ENCODE results near the gene ELAC2. TPM values are rescaled to one million over a fixed set of nuclear protein-coding genes. Genes with fewer than 3 reads are reported as not detected.
"Not testable (repeated sequence)": the region's sequence is repeated elsewhere in the genome, so short reads cannot be mapped to it uniquely, and the experiment has no call there.

Gene ELAC2
- total and polyA plus RNA-seq, 4 donors: 10.8 to 53.8 (median 38.3) TPM

DNA sequence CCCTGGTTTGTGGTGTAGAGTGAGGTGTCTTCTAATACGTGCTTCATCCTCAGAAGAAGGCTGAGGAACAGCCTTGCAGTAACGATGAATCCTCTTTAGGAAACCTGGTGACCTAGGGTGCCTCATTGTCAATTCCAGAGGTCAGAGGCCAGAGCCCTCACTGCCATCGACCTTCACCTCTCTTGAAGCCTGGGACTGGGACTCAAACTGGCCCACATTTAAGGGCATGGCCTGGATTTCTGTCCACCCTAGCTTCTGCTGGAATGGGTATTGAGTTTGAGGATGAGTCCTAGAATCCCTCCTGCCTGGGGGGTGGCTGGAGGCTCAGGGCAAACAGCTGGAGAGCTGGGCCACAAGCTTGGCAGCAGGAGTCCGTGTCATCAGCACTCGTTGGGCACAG lies 38.6 kb downstream of the ELAC2 start:
- intact Hi-C loops (cut with DNase I): no loop called here
- 87 to 91% methylated on average over 5 of the region's 5 CpGs for WGBS, 2 donors
- H3K4me3 ChIP-seq (ENCODE audit: low read length in 2 of 2): no peak overlapping the region
- H3K36me3 ChIP-seq (ENCODE audit: control insufficient read depth in 1 of 2, insufficient read depth in 2 of 2, low read length in 1 of 2): no peaks in the 10 kb centered on the region
- no peak overlapping the region for H3K27ac ChIP-seq (ENCODE audit: low read depth in 1 of 2, low read length in 2 of 2)
- DNase-seq: peak in 1 of 2 donors; percentile 46
- no peaks in the 10 kb centered on the region for H3K27me3 ChIP-seq (ENCODE audit: control insufficient read depth in 1 of 2, insufficient read depth in 2 of 2, low read length in 1 of 2)
- H3K4me1 ChIP-seq (ENCODE audit: control insufficient read depth in 1 of 2, insufficient read depth in 2 of 2, low read length in 2 of 2): no peaks in the 10 kb centered on the region
- ATAC-seq (ENCODE audit: low FRiP score): no peak
- H3K9me3 ChIP-seq (ENCODE audit: control insufficient read depth, low read length): no peaks in the 10 kb centered on the region

DNA sequence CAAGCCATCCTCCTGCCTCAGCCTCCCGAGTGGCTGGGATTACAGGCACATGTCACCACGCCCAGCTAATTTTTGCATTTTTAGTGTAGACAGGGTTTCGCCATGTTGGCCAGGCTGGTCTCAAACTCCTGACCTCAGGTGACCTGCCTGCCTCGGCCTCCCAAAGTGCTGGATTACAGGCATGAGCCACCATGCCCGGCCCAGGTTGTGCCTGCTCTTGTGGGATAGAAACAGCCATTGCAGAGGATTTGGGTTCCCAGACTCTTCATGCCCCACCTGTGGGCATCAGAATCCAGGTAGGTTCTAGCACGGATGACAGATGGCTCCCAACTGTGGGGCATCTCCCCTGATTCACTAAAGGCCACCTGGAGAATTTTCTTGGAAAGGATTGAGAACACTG lies 39.0 kb downstream of the ELAC2 start:
- H3K4me1 ChIP-seq (ENCODE audit: control insufficient read depth in 1 of 2, insufficient read depth in 2 of 2, low read length in 2 of 2); ATAC-seq (ENCODE audit: low FRiP score); H3K27ac ChIP-seq (ENCODE audit: low read depth in 1 of 2, low read length in 2 of 2); H3K27me3 ChIP-seq (ENCODE audit: control insufficient read depth in 1 of 2, insufficient read depth in 2 of 2, low read length in 1 of 2); intact Hi-C loops (cut with DNase I); H3K9me3 ChIP-seq (ENCODE audit: control insufficient read depth, low read length); H3K4me3 ChIP-seq (ENCODE audit: low read length in 2 of 2); H3K36me3 ChIP-seq (ENCODE audit: control insufficient read depth in 1 of 2, insufficient read depth in 2 of 2, low read length in 1 of 2): not testable (repeated sequence)
- peak in 1 of 2 donors; percentile 59 for DNase-seq
- 94 to 96% methylated on average over 6 of the region's 6 CpGs for WGBS, 2 donors

DNA sequence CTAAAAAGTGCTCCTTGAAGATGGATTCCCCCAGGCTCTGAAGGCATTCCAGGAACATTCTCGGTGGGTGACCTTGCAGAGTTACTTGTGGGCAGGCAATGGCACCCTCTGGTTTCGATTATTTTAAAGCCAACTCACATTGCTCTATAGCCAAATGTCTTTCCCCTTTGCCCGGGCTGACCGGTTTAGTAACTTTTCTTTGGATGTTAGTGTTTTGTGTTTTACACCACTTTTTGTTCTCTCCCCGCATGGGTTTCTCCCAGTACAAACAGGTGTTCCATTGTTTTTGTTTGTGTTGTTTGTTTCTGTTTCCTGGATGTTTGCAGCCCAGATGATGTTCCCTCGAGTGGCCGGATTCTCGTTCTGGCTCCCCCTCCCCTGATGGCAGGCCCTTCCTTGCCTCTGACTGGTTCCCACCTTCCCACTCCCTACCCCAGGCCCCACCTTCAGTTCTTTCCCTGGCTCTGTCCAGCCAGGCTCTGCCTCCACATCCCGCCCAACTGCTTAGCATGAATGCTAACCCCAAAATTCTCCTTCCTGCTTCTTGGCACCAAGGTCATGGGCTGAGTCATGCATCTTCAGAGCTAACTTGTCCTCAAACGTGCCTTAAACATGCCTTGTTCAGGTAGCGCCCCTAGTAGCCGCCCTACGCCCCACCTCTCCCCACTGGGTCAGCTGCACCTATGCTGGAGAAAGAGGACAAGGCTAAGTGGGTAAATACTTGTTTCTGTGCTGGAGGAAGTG lies 40.6 kb downstream of the ELAC2 start:
- WGBS, 2 donors: 83 to 91% methylated on average over 13 of the region's 13 CpGs
- ATAC-seq (ENCODE audit: low FRiP score): no peak

DNA sequence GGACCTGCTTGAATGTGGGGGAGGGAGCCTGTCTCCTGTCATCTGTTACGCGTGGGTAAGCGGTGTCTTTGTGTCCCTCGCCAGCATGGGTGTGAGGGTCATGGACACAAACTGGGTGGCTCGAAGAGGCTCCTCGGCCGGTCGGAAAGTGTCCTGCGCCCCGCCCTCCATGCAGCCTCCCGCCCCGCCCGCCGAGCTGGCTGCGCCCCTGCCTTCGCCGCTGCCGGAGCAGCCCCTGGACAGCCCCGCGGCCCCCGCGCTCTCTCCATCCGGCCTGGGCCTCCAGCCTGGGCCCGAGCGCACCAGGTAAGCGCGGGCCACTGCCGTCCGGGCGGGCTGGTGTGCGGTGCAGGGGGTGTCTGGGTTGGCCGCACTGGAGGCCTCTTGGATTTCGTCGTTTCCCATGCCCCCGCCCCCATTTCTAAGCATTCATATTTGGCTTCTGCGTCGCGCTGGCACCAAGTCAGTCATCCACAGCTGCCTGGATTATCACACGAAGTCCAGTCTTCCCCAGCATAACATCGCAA lies 43.8 kb downstream of the ELAC2 start:
- H3K4me1 ChIP-seq (ENCODE audit: control insufficient read depth in 1 of 2, insufficient read depth in 2 of 2, low read length in 2 of 2): no peaks in the 10 kb centered on the region
- peak overlapping the region in 1 of 2 donors; percentile 38 for H3K4me3 ChIP-seq (ENCODE audit: low read length in 2 of 2)
- H3K9me3 ChIP-seq (ENCODE audit: control insufficient read depth, low read length): no peaks in the 10 kb centered on the region
- WGBS, 2 donors: 0 to 3% methylated on average over 24 to 40 of the region's 40 CpGs
- intact Hi-C loops (cut with DNase I): no loop called here
- no peak overlapping the region for H3K27ac ChIP-seq (ENCODE audit: low read depth in 1 of 2, low read length in 2 of 2)
- peak in 1 of 2 donors; percentile 78 for DNase-seq
- no peaks in the 10 kb centered on the region for H3K27me3 ChIP-seq (ENCODE audit: control insufficient read depth in 1 of 2, insufficient read depth in 2 of 2, low read length in 1 of 2)
- no peaks in the 10 kb centered on the region for H3K36me3 ChIP-seq (ENCODE audit: control insufficient read depth in 1 of 2, insufficient read depth in 2 of 2, low read length in 1 of 2)
- peak; percentile 61 for ATAC-seq (ENCODE audit: low FRiP score)

More for the DNA sequence above, 40.6 kb downstream of the ELAC2 start:
- intact Hi-C loops (cut with DNase I): no loop called here
- Histone ChIP-seq H3K27me3 (ENCODE audit: control insufficient read depth in 1 of 2, insufficient read depth in 2 of 2, low read length in 1 of 2) (no peaks in the 10 kb centered on the region), H3K27ac (ENCODE audit: low read depth in 1 of 2, low read length in 2 of 2) (no peak overlapping the region), H3K4me3 (ENCODE audit: low read length in 2 of 2) (no peak overlapping the region), H3K4me1 (ENCODE audit: control insufficient read depth in 1 of 2, insufficient read depth in 2 of 2, low read length in 2 of 2) (no peaks in the 10 kb centered on the region), H3K9me3 (ENCODE audit: control insufficient read depth, low read length) (no peaks in the 10 kb centered on the region), H3K36me3 (ENCODE audit: control insufficient read depth in 1 of 2, insufficient read depth in 2 of 2, low read length in 1 of 2) (no peaks in the 10 kb centered on the region)
- DNase-seq: peak in 1 of 2 donors; percentile 58

DNA sequence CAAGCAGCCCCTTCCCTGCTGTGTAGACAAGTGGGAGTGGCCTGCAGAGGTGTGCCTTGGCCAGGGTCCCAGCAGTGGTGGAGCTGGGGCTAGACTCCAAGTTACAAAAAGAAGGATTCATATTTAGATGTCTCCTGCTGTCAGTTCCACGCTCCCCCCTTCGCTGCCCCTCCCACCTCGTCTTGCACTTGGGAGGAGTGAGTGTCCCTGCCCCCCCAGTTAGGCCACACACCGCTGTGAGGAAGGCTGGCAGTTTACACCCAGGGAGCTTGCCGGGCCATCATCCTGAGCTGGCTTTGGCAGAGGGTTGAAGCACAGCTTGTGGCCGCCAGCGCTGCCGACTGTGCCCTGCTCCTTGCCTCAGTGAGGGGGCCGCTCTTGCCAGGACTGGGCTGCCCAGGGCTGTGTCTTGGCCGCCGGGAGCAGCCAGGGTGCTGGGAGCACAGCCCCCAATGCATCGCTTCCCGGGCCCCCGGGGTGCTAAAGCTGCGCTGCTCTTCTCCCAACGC lies 44.3 kb downstream of the ELAC2 start:
- peak; percentile 51 for ATAC-seq (ENCODE audit: low FRiP score)

DNA sequence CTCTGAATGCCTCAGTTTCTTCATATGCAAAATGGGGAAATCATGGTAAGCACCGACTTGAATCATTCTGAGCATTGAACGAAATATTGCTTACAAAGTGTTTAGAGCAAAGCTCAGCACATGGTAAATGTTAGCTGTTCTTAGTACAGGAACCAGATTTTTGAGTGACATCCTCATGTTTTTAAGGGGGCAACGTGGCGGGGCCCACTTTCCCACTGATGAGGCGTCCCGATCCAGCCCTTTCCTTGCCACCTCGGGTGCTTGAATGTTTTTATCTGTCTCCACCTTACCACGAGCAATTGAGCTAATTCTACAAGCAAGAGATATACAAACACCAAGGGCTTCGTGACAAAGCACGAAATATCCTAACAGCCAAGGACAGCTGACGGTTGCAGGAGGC lies 49.9 kb downstream of the ELAC2 start:
- H3K27ac ChIP-seq (ENCODE audit: low read depth in 1 of 2, low read length in 2 of 2): no peak overlapping the region
- no peak overlapping the region for H3K4me3 ChIP-seq (ENCODE audit: low read length in 2 of 2)
- no peaks in the 10 kb centered on the region for H3K4me1 ChIP-seq (ENCODE audit: control insufficient read depth in 1 of 2, insufficient read depth in 2 of 2, low read length in 2 of 2)
- DNase-seq: no peak
- intact Hi-C loops (cut with DNase I): no loop called here
- H3K36me3 ChIP-seq (ENCODE audit: control insufficient read depth in 1 of 2, insufficient read depth in 2 of 2, low read length in 1 of 2): no peaks in the 10 kb centered on the region
- 85 to 86% methylated on average over 11 of the region's 11 CpGs for WGBS, 2 donors
- H3K27me3 ChIP-seq (ENCODE audit: control insufficient read depth in 1 of 2, insufficient read depth in 2 of 2, low read length in 1 of 2): no peaks in the 10 kb centered on the region
- no peaks in the 10 kb centered on the region for H3K9me3 ChIP-seq (ENCODE audit: control insufficient read depth, low read length)
- no peak for ATAC-seq (ENCODE audit: low FRiP score)

More for the DNA sequence above, 44.3 kb downstream of the ELAC2 start:
- no peaks in the 10 kb centered on the region for H3K4me1 ChIP-seq (ENCODE audit: control insufficient read depth in 1 of 2, insufficient read depth in 2 of 2, low read length in 2 of 2)
- H3K9me3 ChIP-seq (ENCODE audit: control insufficient read depth, low read length): no peaks in the 10 kb centered on the region
- intact Hi-C loops (cut with DNase I): no loop called here
- WGBS, 2 donors: 2 to 4% methylated on average over 16 of the region's 16 CpGs
- H3K27ac ChIP-seq (ENCODE audit: low read depth in 1 of 2, low read length in 2 of 2): no peak overlapping the region
- H3K4me3 ChIP-seq (ENCODE audit: low read length in 2 of 2): peak overlapping the region in 1 of 2 donors; percentile 38
- H3K36me3 ChIP-seq (ENCODE audit: control insufficient read depth in 1 of 2, insufficient read depth in 2 of 2, low read length in 1 of 2): no peaks in the 10 kb centered on the region
- no peaks in the 10 kb centered on the region for H3K27me3 ChIP-seq (ENCODE audit: control insufficient read depth in 1 of 2, insufficient read depth in 2 of 2, low read length in 1 of 2)
- peak in 1 of 2 donors; percentile 76 for DNase-seq

DNA sequence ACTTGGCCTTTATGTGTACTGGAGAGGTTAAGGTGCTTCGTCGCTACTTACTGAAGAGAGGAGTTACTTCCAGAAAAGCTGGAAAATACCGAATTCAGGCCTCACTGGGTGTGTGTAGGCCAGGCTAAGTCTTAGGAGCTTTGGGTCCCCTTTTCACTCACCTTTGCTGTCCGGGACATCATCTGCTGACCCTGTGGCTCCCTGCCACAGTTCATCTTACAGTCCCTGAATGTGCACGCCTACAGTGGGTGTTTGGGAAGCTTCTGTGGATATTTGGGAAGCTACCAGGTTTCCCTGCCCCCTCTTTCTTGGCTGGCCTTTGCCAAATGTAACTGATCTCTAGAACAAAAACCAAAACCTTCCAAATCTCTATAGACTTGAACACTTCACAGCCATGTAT lies 51.4 kb downstream of the ELAC2 start:
- no peak overlapping the region for H3K4me3 ChIP-seq (ENCODE audit: low read length in 2 of 2)
- H3K27me3 ChIP-seq (ENCODE audit: control insufficient read depth in 1 of 2, insufficient read depth in 2 of 2, low read length in 1 of 2): no peaks in the 10 kb centered on the region
- DNase-seq (no peak), ATAC-seq (ENCODE audit: low FRiP score) (no peak)
- H3K27ac ChIP-seq (ENCODE audit: low read depth in 1 of 2, low read length in 2 of 2): no peak overlapping the region
- intact Hi-C loops (cut with DNase I): no loop called here
- no peaks in the 10 kb centered on the region for H3K36me3 ChIP-seq (ENCODE audit: control insufficient read depth in 1 of 2, insufficient read depth in 2 of 2, low read length in 1 of 2)
- no peaks in the 10 kb centered on the region for H3K9me3 ChIP-seq (ENCODE audit: control insufficient read depth, low read length)
- 87 to 93% methylated on average over 5 of the region's 5 CpGs for WGBS, 2 donors
- H3K4me1 ChIP-seq (ENCODE audit: control insufficient read depth in 1 of 2, insufficient read depth in 2 of 2, low read length in 2 of 2): no peaks in the 10 kb centered on the region

DNA sequence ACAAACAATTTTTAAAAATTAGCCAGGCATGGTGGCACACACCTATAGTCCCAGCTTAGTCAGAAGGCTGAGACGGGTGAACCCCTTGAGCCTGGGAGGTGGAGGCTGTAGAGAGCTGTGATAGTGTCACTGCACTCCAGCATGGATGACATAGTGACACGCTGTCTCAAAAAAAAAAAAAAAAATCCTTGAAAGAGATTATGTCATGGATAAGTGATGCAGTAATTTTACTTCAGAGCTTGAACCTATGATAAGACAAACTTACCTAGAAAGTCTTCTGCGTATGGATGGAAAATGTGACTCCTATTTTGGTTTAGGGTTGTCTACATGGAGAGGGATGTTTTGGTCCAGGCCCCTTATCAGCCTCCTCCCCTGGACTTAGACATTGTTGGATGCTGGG lies 51.8 kb downstream of the ELAC2 start:
- intact Hi-C loops (cut with DNase I): no loop called here
- Histone ChIP-seq H3K27ac (ENCODE audit: low read depth in 1 of 2, low read length in 2 of 2) (no peak overlapping the region), H3K4me3 (ENCODE audit: low read length in 2 of 2) (no peak overlapping the region), H3K36me3 (ENCODE audit: control insufficient read depth in 1 of 2, insufficient read depth in 2 of 2, low read length in 1 of 2) (no peaks in the 10 kb centered on the region), H3K27me3 (ENCODE audit: control insufficient read depth in 1 of 2, insufficient read depth in 2 of 2, low read length in 1 of 2) (no peaks in the 10 kb centered on the region), H3K9me3 (ENCODE audit: control insufficient read depth, low read length) (no peaks in the 10 kb centered on the region), H3K4me1 (ENCODE audit: control insufficient read depth in 1 of 2, insufficient read depth in 2 of 2, low read length in 2 of 2) (no peaks in the 10 kb centered on the region)
- 80 to 93% methylated on average over 3 of the region's 3 CpGs for WGBS, 2 donors
- ATAC-seq (ENCODE audit: low FRiP score): no peak
- no peak for DNase-seq

DNA sequence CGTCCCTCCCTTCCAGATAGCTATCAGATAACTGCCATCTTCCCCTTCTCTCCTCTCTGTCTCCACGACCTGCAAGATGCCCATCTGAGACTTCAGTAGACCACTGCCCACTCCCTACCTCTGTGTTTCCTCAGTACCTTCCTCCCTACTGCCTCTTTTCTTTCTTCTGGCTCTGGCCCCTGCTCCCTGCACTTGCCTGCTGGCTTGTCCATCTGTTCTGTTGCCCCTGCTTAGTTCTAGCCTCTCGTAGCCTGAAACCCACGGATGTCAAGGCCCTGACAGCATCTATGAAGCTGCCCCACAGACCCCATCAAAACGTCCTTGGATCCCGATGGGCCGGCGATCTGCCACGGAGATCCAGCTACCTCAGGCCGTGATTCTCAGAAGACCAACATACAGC lies 53.0 kb downstream of the ELAC2 start:
- Histone ChIP-seq H3K4me3 (ENCODE audit: low read length in 2 of 2) (no peak overlapping the region), H3K27me3 (ENCODE audit: control insufficient read depth in 1 of 2, insufficient read depth in 2 of 2, low read length in 1 of 2) (no peaks in the 10 kb centered on the region), H3K27ac (ENCODE audit: low read depth in 1 of 2, low read length in 2 of 2) (no peak overlapping the region), H3K36me3 (ENCODE audit: control insufficient read depth in 1 of 2, insufficient read depth in 2 of 2, low read length in 1 of 2) (no peaks in the 10 kb centered on the region), H3K9me3 (ENCODE audit: control insufficient read depth, low read length) (no peaks in the 10 kb centered on the region), H3K4me1 (ENCODE audit: control insufficient read depth in 1 of 2, insufficient read depth in 2 of 2, low read length in 2 of 2) (no peaks in the 10 kb centered on the region)
- ATAC-seq (ENCODE audit: low FRiP score): no peak
- WGBS, 2 donors: 87 to 93% methylated on average over 10 of the region's 10 CpGs
- no peak for DNase-seq
- intact Hi-C loops (cut with DNase I): no loop called here

Measured in aorta (tissue), 5 donors.